Adrenal gland (tissue), 12 donors: ENCODE results near the gene POT1. TPM values are rescaled to one million over a fixed set of nuclear protein-coding genes. Genes with fewer than 3 reads are reported as not detected.

ENCODE experiments used
- DNase-seq, 7 donors: peaks; one replicate each; pipeline ENCODE4 v3.0.0-alpha.2; 2019 to 2020
- H3K27ac ChIP-seq, 5 donors: fragments of 200-600 bp; sonication (generic) in 4 of 5; 1 replicate in 3 of 5; 2 replicates in 2 of 5; pipeline versions ENCODE4 v1.5.1 to v1.8.0; 2016 to 2020; ENCODE audit warnings: mild to moderate bottlenecking in 1 of 5
- H3K27me3 ChIP-seq: fragments of 200-600 bp; 2 replicates; pipeline ENCODE4 v1.8.0; 2021
- H3K36me3 ChIP-seq, 2 donors: fragments of 200-600 bp; replicated peaks in 1 of 2; 1 replicate in 1 of 2; 2 replicates in 1 of 2; pipeline versions ENCODE4 v1.5.1 to v1.8.0; 2018 to 2022
- H3K4me1 ChIP-seq, 2 donors: fragments of 200-600 bp; replicated peaks in 1 of 2; 1 replicate in 1 of 2; 2 replicates in 1 of 2; pipeline versions ENCODE4 v1.5.1 to v1.8.0; 2018 to 2021
- H3K4me3 ChIP-seq, 4 donors: fragments of 200-600 bp; sonication (generic) in 3 of 4; one replicate each; pipeline ENCODE4 v1.5.1; 2016 to 2018
- H3K9me3 ChIP-seq, 3 donors: fragments of 200-600 bp; sonication (generic) in 1 of 3; replicated peaks in 1 of 3; 1 replicate in 2 of 3; 2 replicates in 1 of 3; pipeline versions ENCODE4 v1.5.1 to v1.8.0; 2016 to 2021
- POLR2A ChIP-seq, 2 donors: fragments of 450-650 bp; IDR thresholded peaks; one replicate each; pipeline ENCODE4 v1.6.1; 2017; ENCODE audit warnings: antibody characterized with exemption in 2 of 2, mild to moderate bottlenecking in 2 of 2, moderate library complexity in 1 of 2
- WGBS, 4 donors: extraction: QIAGEN DNeasy Blood & Tissue Kit in 2 of 4; methylation state at CpG; one replicate each; pipeline versions ENCODE4 v1.1.5 to v1.1.7; 2013 to 2017; 5-methylcytosine and 5-hydroxymethylcytosine counted together
- intact Hi-C, 2 donors: fragments of 100-400 bp; cut with DNase I; formaldehyde crosslinking; loops; one replicate each; pipeline versions ENCODE4 v1.14.1 to v1.15.0; 2022 to 2023
- polyA plus RNA-seq, 3 donors: library from polyadenylated mRNA; stranded (reverse); fragments of 200-250 nt in 2 of 3; fragments of 350-450 nt in 1 of 3; fragmentation: Illumina TruSeq in 1 of 3; extraction: RNeasy Lipid Tissue Mini Kit (QIAGEN cat#74804) in 1 of 3; gene quantifications; one replicate each; pipeline ENCODE4 v1.2.3, GENCODE V29; 2013 to 2014
- total RNA-seq, 9 donors: library from RNA; depleted of rRNA in 4 of 9; stranded (reverse); fragments of >200 nt in 4 of 9; fragments of 120-200 nt in 1 of 9; fragmentation: NEBNext Ultra II Directional in 1 of 9; extraction: Animal tissue kit (Norgen Biotek cat#: 25700) in 1 of 9; gene quantifications; one replicate each; pipeline versions ENCODE4 v1.1.0 to v1.2.4, GENCODE V29; 2013 to 2023
- TF ChIP-seq, protein P1 (sequence below), 6 experiments: fragments of 450-650 bp in 4 of 6; fragments of 200-600 bp in 2 of 6; sonication (generic) in 1 of 6; IDR thresholded peaks; 1 replicate in 5 of 6; 2 replicates in 1 of 6; pipeline versions ENCODE4 v1.5.1 to v1.8.0; 2016 to 2021; ENCODE audit warnings: antibody characterized with exemption in 6 of 6, mild to moderate bottlenecking in 2 of 6, moderate library complexity in 1 of 6
- donor health status: healthy with polysubstance abuse.
- donor health status: Bipolar disorder and iron deficiency.
- donor health status: DM: yes; HTN: yes; CAD: no.
- donor health status: DM: no; HTN: no; CAD: no.
- donor health status: DM: no; HTN: no; CAD: no.
- donor health status: DM: yes; HTN: yes; CAD: no.

The POT1 gene
- total and polyA plus RNA-seq, 12 donors: 7.0 to 39.7 (median 27.7) TPM

- intact Hi-C loops: no loop called here
- 50 to 100% (median 77%) methylated on average over 1 of the region's 1 CpG for WGBS, 4 donors
- no peak overlapping the region for H3K27ac ChIP-seq
- no peaks in the 10 kb centered on the region for H3K4me1 ChIP-seq
- no peaks in the 10 kb centered on the region for H3K36me3 ChIP-seq
- no peak for DNase-seq
- H3K4me3 ChIP-seq: no peak overlapping the region
- H3K27me3 ChIP-seq: no peaks in the 10 kb centered on the region
- H3K9me3 ChIP-seq: no peaks in the 10 kb centered on the region
- no peak for TF ChIP-seq POLR2A (IDR thresholded peaks at IDR 0.05)
- TF ChIP-seq, protein P1, sequence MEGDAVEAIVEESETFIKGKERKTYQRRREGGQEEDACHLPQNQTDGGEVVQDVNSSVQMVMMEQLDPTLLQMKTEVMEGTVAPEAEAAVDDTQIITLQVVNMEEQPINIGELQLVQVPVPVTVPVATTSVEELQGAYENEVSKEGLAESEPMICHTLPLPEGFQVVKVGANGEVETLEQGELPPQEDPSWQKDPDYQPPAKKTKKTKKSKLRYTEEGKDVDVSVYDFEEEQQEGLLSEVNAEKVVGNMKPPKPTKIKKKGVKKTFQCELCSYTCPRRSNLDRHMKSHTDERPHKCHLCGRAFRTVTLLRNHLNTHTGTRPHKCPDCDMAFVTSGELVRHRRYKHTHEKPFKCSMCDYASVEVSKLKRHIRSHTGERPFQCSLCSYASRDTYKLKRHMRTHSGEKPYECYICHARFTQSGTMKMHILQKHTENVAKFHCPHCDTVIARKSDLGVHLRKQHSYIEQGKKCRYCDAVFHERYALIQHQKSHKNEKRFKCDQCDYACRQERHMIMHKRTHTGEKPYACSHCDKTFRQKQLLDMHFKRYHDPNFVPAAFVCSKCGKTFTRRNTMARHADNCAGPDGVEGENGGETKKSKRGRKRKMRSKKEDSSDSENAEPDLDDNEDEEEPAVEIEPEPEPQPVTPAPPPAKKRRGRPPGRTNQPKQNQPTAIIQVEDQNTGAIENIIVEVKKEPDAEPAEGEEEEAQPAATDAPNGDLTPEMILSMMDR (IDR thresholded peaks at IDR 0.05): no peak
Observed at GRCh38 chr7:124914298-124914697, 15.3 kb downstream of the POT1 start.

DNA sequence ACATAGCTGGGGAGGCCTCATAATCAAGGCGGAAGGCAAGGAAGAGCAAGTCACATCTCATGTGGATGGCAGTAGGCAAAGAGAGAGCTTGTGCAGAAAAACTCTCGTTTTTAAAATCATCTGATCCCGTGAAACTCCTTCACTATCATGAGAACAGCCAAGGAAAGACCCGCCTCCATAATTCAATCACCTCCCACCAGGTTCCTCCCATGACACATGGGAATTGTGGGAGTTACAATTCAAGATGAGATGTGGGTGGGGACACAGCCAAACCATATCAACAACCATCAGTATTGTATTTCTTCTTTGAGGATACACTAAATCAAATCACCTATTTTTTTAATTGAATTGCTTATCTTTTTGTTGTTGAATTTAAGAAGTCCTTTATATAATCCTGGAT lies 16.7 kb downstream of the POT1 start:
- 96 to 100% (median 97%) methylated on average over 4 of the region's 4 CpGs for WGBS, 4 donors
- Histone ChIP-seq H3K27me3 (no peaks in the 10 kb centered on the region), H3K4me1 (no peaks in the 10 kb centered on the region), H3K9me3 (no peaks in the 10 kb centered on the region), H3K36me3 (no peaks in the 10 kb centered on the region), H3K27ac (no peak overlapping the region), H3K4me3 (no peak overlapping the region)
- TF ChIP-seq, protein P1 (IDR thresholded peaks at IDR 0.05): no peak
- TF ChIP-seq POLR2A (IDR thresholded peaks at IDR 0.05): no peak
- no peak for DNase-seq
- intact Hi-C loops: no loop called here

- 0 to 98% (median 68%) methylated on average over 1 of the region's 1 CpG for whole genome bisulfite sequencing, 4 donors
Observed at GRCh38 chr7:124909808-124910207, 19.8 kb downstream of the POT1 start.

DNA sequence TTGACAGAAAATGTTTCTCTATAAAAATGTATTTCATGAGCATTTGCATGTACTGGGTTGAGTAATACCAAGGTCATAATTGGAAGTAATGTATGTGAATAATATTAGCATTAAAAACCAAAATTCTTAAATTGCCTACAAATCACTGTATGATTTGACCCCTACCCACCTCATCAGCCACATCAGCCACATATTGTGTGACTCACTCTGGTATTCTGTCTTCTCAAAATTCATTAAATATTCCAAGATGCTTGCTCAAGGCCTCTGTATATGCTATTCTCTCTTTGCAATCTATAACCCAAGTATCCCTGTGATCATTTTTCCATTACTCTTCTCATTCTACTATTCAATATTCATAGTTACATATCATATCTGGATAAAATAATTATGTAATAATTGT lies 21.4 kb downstream of the POT1 start:
- no peaks in the 10 kb centered on the region for H3K4me1 ChIP-seq
- intact Hi-C loops: no loop called here
- TF ChIP-seq POLR2A (IDR thresholded peaks at IDR 0.05): no peak
- TF ChIP-seq, protein P1 (IDR thresholded peaks at IDR 0.05): no peak
- no peaks in the 10 kb centered on the region for H3K27me3 ChIP-seq
- H3K4me3 ChIP-seq: no peak overlapping the region
- no peak for DNase-seq
- no peaks in the 10 kb centered on the region for H3K9me3 ChIP-seq
- no peak overlapping the region for H3K27ac ChIP-seq
- H3K36me3 ChIP-seq: no peaks in the 10 kb centered on the region

More at GRCh38 chr7:124909808-124910207, 19.8 kb downstream of the POT1 start:
- no peaks in the 10 kb centered on the region for H3K27me3 ChIP-seq
- TF ChIP-seq, protein P1 (IDR thresholded peaks at IDR 0.05): no peak
- no peak for TF ChIP-seq POLR2A (IDR thresholded peaks at IDR 0.05)
- H3K9me3 ChIP-seq: no peaks in the 10 kb centered on the region
- no peak for DNase-seq
- intact Hi-C loops: no loop called here
- no peaks in the 10 kb centered on the region for H3K4me1 ChIP-seq
- no peak overlapping the region for H3K27ac ChIP-seq
- no peaks in the 10 kb centered on the region for H3K36me3 ChIP-seq
- no peak overlapping the region for H3K4me3 ChIP-seq
